HG02852 (cell line): ENCODE data around the gene FAM89B.

Experiments used
- ATAC-seq: cut with Tn5 transposase; IDR thresholded peaks from one replicate; pipeline ENCODE4 v1.9.1; 2021; ENCODE audit warnings: mild to moderate bottlenecking, moderate library complexity; ENCODE audit not compliant: unreplicated experiment

The FAM89B gene

DNA sequence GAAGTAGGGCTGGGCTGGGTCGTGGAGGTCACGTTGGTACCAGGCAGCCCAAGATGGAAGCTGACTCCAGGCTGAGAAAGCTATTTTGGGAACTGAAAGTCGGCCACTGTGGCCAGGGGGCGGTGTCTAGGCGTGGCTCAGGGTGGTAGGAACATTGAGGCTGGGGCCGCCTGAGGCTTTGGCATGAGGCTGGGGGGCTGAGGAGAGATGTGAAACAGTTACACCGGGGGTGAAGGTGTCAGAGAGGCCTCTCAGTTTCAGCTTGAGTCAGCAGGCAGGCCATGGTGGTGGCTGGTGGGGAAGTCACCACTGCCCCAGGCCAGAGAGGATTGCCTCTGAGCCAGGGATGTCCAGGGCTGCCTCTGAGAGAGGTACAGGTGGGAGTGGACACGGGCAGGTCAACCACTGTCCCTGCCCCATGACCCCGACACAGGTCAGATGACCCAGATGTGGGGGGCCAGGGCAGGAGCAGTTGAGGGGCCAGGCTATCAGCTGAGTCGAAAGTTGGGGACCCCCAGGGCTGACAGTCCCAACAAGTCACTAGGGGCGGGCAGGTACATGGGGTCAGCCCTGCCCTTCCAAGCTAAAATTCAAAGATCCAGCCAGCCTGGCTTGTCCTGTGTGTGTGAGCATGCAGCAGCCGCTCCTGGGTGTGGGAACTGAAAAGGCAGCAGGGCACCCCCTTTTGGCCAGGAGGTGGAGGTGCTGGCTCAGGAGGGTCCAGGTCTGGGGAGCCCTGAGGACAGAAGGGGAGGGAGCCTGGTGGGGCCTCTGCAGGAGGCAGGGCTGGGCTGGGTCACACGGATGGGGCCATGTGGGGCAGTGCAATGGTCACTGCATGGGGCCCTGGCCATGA lies 16.1 kb downstream of the FAM89B start:
- peak; percentile 76 for ATAC-seq

DNA sequence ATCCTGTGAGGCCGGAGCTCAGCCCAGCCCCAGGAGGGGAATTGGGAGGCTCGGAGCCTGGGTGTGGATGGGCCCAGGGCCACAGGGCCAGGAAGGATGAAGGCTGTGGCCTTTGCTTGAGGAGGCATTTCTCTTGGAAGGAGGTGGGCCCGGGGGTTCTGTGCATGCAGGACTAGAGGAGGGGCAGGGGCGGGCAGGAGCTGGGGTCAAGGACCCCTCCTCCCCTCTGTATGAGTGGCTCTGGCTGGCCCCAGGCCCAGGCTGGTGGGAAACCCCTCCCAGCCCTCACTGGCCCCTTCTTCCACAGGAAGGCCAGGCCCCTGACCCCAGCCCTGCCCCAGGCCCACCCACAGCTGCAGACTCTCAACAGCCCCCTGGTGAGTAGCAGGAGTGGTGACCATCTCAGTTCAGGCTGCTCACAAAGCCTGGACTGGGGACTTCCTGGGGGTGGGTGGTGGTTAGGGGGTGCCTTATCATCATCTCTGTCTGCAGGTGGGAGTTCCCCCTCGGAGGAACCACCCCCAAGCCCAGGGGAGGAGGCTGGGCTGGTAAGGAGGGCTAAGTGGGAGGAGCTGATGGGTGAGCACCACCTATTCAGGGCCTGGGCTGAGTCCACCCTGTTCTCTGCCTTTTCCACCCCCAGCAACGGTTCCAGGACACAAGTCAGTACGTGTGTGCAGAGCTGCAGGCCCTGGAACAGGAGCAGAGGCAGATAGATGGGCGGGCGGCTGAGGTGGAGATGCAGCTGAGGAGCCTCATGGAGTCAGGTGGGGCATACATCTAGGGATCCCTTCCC lies 17.3 kb downstream of the FAM89B start:
- no peak for ATAC-seq

- no peak for ATAC-seq
Observed at GRCh38 chr11:65590240-65590738, 18.0 kb downstream of the FAM89B start.

- ATAC-seq = no peak
Observed at GRCh38 chr11:65591939-65592857, 19.9 kb downstream of the FAM89B start.

GRCh38 chr11:65592858-65593517 lies 20.6 kb downstream of the FAM89B start:
- ATAC-seq = no peak

GRCh38 chr11:65593518-65594414 lies 21.4 kb downstream of the FAM89B start:
- ATAC-seq = no peak

DNA sequence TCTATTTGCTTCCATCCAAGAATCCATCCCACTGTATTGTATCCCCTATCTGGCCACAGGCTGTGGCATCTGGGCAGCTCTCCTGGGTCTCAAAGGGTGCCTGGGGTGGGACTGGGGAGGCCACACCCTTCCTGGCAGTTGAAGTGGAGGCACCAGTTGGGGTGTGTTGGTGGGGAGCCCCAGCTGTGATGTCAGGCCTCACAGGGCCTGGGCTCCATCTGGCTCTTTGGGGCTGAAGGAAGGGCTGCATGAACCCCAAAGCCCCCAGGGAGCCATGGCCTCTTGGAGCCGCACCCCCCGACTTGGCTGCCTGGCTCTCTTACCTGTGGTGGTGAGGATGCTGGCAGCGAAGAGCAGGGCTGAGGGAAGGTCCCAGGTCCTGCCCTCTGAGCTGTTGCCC lies 22.8 kb downstream of the FAM89B start:
- ATAC-seq = no peak

GRCh38 chr11:65595543-65596281 lies 23.4 kb downstream of the FAM89B start, which contains the start of gene KCNK7:
Gene KCNK7 (minus strand): TSS chr11:65595800. CDS start chr11:65595772, 28 bp downstream.
- no peak for ATAC-seq

- ATAC-seq = no peak
Observed at GRCh38 chr11:65596520-65596919, 24.2 kb downstream of the FAM89B start.

- no peak for ATAC-seq
Observed at GRCh38 chr11:65598258-65598699, 25.9 kb downstream of the FAM89B start.

- no peak for ATAC-seq
Observed at GRCh38 chr11:65599216-65599954, 27.0 kb downstream of the FAM89B start.

- ATAC-seq = no peak
Observed at GRCh38 chr11:65599955-65600246, 27.6 kb downstream of the FAM89B start.

DNA sequence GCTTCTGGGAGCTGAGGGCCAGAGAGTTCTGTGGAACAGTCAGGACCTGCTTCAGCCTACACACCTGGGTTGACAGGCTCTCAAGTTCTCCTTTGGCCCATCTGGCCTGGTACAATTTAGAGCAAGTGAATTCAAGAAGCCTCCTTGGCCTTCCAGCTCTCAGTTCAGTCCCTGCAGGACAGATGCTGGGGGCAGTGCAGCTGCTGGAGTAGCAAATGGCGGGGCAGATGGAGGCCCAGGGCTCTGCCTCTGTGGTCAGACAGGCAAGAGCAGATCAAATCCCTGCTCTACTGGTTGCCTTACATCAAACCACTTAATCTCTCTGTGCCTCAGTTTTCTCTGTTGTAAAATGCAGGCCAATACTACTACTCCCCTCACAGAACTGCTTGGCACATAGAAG lies 31.9 kb downstream of the FAM89B start:
- ATAC-seq = no peak

- ATAC-seq = no peak
Observed at GRCh38 chr11:65606876-65607613, 34.7 kb downstream of the FAM89B start.

DNA sequence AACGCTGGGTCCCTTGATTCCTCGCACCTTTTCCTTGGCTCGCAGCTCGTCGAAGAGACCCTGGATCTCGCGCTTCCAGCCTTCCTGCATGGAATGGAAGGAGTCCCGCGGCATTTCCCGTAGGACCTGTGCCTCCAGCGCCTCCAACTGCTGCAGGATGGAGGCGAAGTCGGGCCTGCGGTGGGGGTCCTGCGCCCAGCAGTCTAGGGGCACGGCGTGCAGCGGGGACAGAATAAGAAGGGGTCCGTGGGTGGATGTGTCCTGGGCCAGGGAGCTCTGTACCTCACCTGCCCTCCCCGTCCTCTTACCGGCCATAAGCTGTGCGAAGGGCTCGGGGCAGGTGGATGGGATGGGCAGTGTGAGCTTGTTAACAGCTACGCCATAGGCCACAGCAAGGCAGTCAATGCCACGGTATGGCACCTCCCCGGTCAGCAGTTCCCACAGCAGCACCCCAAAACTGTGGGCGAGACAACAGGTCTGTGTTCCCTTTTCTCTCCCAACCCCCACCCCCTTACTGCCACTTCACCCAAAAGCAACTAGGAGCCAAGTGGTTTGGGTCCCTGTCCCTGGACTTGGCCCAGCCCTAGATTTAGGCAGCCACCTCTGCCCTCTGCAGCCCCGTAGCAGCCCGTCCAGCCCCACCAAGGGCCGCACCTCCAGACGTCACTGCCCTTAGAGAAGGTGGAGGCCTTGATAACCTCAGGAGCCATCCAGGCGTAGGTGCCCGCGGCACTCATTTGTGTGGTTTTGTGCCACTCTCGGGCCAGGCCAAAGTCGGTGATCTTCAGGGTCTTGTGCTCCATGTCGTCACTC lies 35.5 kb downstream of the FAM89B start:
- no peak for ATAC-seq

- ATAC-seq = no peak
Observed at GRCh38 chr11:65609229-65609628, 36.9 kb downstream of the FAM89B start.
